Ishikawa (cell line): ENCODE measurements around the gene FAM114A2.

Experiments used
- CEBPB ChIP-seq: IDR thresholded peaks from 2 replicates; pipeline ENCODE4 v1.6.1; 2012
- CREB1 ChIP-seq: IDR thresholded peaks from 2 replicates; pipeline ENCODE4 v1.6.1; 2012; ENCODE audit warnings: low read depth
- EGR1 ChIP-seq: IDR thresholded peaks from 2 replicates; pipeline ENCODE4 v1.6.1; 2012
- EP300 ChIP-seq: IDR thresholded peaks from 2 replicates; pipeline ENCODE4 v1.6.1; 2012; ENCODE audit warnings: borderline replicate concordance
- FOXM1 ChIP-seq: IDR thresholded peaks from 2 replicates; pipeline ENCODE4 v1.6.1; 2012; ENCODE audit warnings: low read depth, borderline replicate concordance
- NFIC ChIP-seq: IDR thresholded peaks from 2 replicates; pipeline ENCODE4 v1.6.1; 2012
- RAD21 ChIP-seq: IDR thresholded peaks from 2 replicates; pipeline ENCODE4 v1.6.1; 2012; ENCODE audit warnings: low read depth
- TAF1 ChIP-seq: IDR thresholded peaks from 2 replicates; pipeline ENCODE4 v1.6.1; 2012; ENCODE audit warnings: low read depth, mild to moderate bottlenecking
- TCF12 ChIP-seq: IDR thresholded peaks from 2 replicates; pipeline ENCODE4 v1.6.1; 2012; ENCODE audit warnings: low read depth
- TEAD4 ChIP-seq: IDR thresholded peaks from 2 replicates; pipeline ENCODE4 v1.6.1; 2012
- YY1 ChIP-seq: IDR thresholded peaks from 2 replicates; pipeline ENCODE4 v1.6.1; 2012; ENCODE audit warnings: low read depth
- ZBTB7A ChIP-seq: IDR thresholded peaks from 2 replicates; pipeline ENCODE4 v1.6.1; 2012; ENCODE audit warnings: low read depth
- TF ChIP-seq, protein P1 (sequence below): IDR thresholded peaks from 2 replicates; pipeline ENCODE4 v1.6.1; 2012
- TF ChIP-seq, protein P2 (sequence below): IDR thresholded peaks from 2 replicates; pipeline ENCODE4 v1.6.1; 2012; ENCODE audit warnings: low read depth, mild to moderate bottlenecking
- TF ChIP-seq, protein P3 (sequence below): IDR thresholded peaks from 2 replicates; pipeline ENCODE4 v1.6.1; 2012

Gene FAM114A2

DNA sequence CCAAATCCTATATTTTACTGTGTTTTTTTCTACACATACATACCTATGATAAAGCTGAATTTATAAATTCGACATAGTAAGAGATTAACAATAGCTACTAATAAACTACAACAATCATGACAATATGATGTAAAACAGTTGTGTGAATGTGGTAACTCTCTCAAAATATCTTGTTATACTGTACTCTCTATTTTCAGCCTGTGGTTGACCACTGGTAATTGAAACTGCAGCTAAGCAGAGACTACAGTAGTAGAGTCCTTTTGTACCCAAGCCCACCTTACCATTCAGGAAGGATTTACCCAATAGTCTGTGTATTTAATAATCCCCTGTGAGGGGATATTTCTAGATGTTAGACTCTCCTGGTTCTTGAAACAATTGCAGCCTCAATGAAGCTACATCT, 86.7 kb downstream of the FAM114A2 start:
- no peak for TF ChIP-seq EP300
- TF ChIP-seq TCF12: no peak
- TF ChIP-seq CREB1: no peak
- no peak for TF ChIP-seq TEAD4
- TF ChIP-seq, protein P1, sequence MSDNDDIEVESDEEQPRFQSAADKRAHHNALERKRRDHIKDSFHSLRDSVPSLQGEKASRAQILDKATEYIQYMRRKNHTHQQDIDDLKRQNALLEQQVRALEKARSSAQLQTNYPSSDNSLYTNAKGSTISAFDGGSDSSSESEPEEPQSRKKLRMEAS: no peak
- no peak for TF ChIP-seq EGR1
- TF ChIP-seq NFIC: no peak
- no peak for TF ChIP-seq RAD21
- no peak for TF ChIP-seq TAF1
- no peak for TF ChIP-seq YY1
- TF ChIP-seq ZBTB7A: no peak
- no peak for TF ChIP-seq FOXM1
- TF ChIP-seq, protein P2, sequence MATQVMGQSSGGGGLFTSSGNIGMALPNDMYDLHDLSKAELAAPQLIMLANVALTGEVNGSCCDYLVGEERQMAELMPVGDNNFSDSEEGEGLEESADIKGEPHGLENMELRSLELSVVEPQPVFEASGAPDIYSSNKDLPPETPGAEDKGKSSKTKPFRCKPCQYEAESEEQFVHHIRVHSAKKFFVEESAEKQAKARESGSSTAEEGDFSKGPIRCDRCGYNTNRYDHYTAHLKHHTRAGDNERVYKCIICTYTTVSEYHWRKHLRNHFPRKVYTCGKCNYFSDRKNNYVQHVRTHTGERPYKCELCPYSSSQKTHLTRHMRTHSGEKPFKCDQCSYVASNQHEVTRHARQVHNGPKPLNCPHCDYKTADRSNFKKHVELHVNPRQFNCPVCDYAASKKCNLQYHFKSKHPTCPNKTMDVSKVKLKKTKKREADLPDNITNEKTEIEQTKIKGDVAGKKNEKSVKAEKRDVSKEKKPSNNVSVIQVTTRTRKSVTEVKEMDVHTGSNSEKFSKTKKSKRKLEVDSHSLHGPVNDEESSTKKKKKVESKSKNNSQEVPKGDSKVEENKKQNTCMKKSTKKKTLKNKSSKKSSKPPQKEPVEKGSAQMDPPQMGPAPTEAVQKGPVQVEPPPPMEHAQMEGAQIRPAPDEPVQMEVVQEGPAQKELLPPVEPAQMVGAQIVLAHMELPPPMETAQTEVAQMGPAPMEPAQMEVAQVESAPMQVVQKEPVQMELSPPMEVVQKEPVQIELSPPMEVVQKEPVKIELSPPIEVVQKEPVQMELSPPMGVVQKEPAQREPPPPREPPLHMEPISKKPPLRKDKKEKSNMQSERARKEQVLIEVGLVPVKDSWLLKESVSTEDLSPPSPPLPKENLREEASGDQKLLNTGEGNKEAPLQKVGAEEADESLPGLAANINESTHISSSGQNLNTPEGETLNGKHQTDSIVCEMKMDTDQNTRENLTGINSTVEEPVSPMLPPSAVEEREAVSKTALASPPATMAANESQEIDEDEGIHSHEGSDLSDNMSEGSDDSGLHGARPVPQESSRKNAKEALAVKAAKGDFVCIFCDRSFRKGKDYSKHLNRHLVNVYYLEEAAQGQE: no peak
- TF ChIP-seq, protein P3, sequence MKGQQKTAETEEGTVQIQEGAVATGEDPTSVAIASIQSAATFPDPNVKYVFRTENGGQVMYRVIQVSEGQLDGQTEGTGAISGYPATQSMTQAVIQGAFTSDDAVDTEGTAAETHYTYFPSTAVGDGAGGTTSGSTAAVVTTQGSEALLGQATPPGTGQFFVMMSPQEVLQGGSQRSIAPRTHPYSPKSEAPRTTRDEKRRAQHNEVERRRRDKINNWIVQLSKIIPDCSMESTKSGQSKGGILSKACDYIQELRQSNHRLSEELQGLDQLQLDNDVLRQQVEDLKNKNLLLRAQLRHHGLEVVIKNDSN: no peak
- TF ChIP-seq CEBPB: no peak

DNA sequence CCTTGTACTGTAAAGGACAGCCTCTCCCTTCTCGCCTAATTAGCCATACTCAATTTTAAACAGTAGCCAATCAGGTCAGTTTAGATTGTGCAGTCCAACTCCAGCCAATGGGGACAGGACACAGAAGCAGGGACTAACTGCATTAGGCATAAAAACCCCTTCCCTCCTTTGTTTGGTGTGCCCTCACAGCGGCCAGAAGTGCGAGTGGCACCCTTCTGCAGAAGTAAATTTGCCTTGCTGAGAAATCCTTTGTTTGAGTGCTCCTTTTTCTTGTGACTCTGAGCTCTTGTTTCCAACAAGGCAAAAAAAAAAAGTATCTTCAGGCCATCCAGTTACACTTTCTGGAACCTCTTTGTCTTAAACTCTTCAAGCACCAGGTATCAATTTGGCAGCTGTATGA, 97.4 kb downstream of the FAM114A2 start:
- TF ChIP-seq ZBTB7A: no peak
- TF ChIP-seq TAF1: no peak
- no peak for TF ChIP-seq FOXM1
- TF ChIP-seq CEBPB: no peak
- TF ChIP-seq, protein P2: no peak
- TF ChIP-seq CREB1: no peak
- TF ChIP-seq, protein P1: no peak
- no peak for TF ChIP-seq EGR1
